Spleen (tissue), 11 donors: ENCODE data around the gene DLX2. TPM values are rescaled to one million over a fixed set of nuclear protein-coding genes. Genes with fewer than 3 reads are reported as not detected.

Experiments
- DNase-seq: peaks from one replicate; pipeline ENCODE4 v3.0.0-alpha.2; 2020
- H3K27ac ChIP-seq, 8 donors: fragments of 200-600 bp; sonication (generic) in 7 of 8; 1 replicate in 4 of 8; 2 replicates in 4 of 8; pipeline versions ENCODE4 v1.5.0 to v1.8.0; 2016 to 2021; ENCODE audit warnings: inconsistent platforms in 4 of 8, mild to moderate bottlenecking in 4 of 8, moderate library complexity in 1 of 8
- H3K27me3 ChIP-seq, 7 donors: fragments of 200-600 bp; sonication (generic) in 6 of 7; replicated peaks in 1 of 7; 1 replicate in 4 of 7; 2 replicates in 3 of 7; pipeline versions ENCODE4 v1.5.0 to v1.8.0; 2016 to 2021; ENCODE audit warnings: inconsistent platforms in 3 of 7, mild to moderate bottlenecking in 1 of 7
- H3K36me3 ChIP-seq, 6 donors: fragments of 200-600 bp; sonication (generic) in 5 of 6; 1 replicate in 4 of 6; 2 replicates in 2 of 6; pipeline versions ENCODE4 v1.5.0 to v1.8.0; 2016 to 2021; ENCODE audit warnings: inconsistent platforms in 2 of 6
- H3K4me1 ChIP-seq, 6 donors: fragments of 200-600 bp; sonication (generic) in 5 of 6; 1 replicate in 3 of 6; 2 replicates in 3 of 6; pipeline versions ENCODE4 v1.5.0 to v1.8.0; 2016 to 2021; ENCODE audit warnings: inconsistent platforms in 3 of 6
- H3K4me3 ChIP-seq, 8 donors: fragments of 200-600 bp; sonication (generic) in 7 of 8; 1 replicate in 4 of 8; 2 replicates in 4 of 8; pipeline versions ENCODE4 v1.5.0 to v1.8.0; 2016 to 2021; ENCODE audit warnings: inconsistent platforms in 4 of 8, mild to moderate bottlenecking in 4 of 8, moderate library complexity in 2 of 8
- H3K9me3 ChIP-seq, 8 donors: fragments of 200-600 bp; sonication (generic) in 7 of 8; 1 replicate in 4 of 8; 2 replicates in 4 of 8; pipeline versions ENCODE4 v1.5.0 to v1.8.0; 2016 to 2021; ENCODE audit warnings: inconsistent platforms in 4 of 8
- POLR2A ChIP-seq, 3 donors: fragments of 450-650 bp; IDR thresholded peaks; one replicate each; pipeline ENCODE4 v1.5.1; 2017; ENCODE audit warnings: antibody characterized with exemption in 3 of 3, mild to moderate bottlenecking in 1 of 3
- POLR2AphosphoS5 ChIP-seq, 3 donors: sonication (generic); formaldehyde crosslinking; IDR thresholded peaks; one replicate each; pipeline ENCODE4 v1.5.1; 2017; ENCODE audit warnings: antibody characterized with exemption in 3 of 3
- WGBS, 5 donors: extraction: QIAGEN DNeasy Blood & Tissue Kit in 3 of 5; methylation state at CpG; one replicate each; pipeline versions ENCODE4 v1.1.5 to v1.1.7; 2013 to 2018; 5-methylcytosine and 5-hydroxymethylcytosine counted together
- intact Hi-C: fragments of 100-400 bp; cut with DNase I; formaldehyde crosslinking; loops from one replicate; pipeline ENCODE4 v1.15.0; 2023; ENCODE audit warnings: low total_unique reads
- polyA plus RNA-seq, 3 donors: library from polyadenylated mRNA; stranded (reverse); fragments of 200-250 nt; gene quantifications; one replicate each; pipeline ENCODE4 v1.2.1, GENCODE V29; 2013
- total RNA-seq, 7 donors: library from RNA; depleted of rRNA in 3 of 7; stranded (reverse); fragments of >200 nt in 3 of 7; fragmentation: NEBNext Ultra II Directional in 4 of 7; extraction: Animal tissue kit (Norgen Biotek cat#: 25700) in 4 of 7; gene quantifications; one replicate each; pipeline versions ENCODE4 v1.1.0 to v1.2.1, GENCODE V29; 2016 to 2021
- TF ChIP-seq, protein P1 (sequence below), 11 experiments: fragments of 200-600 bp in 7 of 11; fragments of 450-650 bp in 4 of 11; sonication (generic) in 4 of 11; IDR thresholded peaks in 8 of 11; conservative IDR thresholded peaks in 3 of 11; 1 replicate in 7 of 11; 2 replicates in 4 of 11; pipeline versions ENCODE4 v1.4.0 to v1.8.0; 2016 to 2021; ENCODE audit warnings: antibody characterized with exemption in 11 of 11, inconsistent platforms in 4 of 11, mild to moderate bottlenecking in 1 of 11
- donor health status: healthy with polysubstance abuse.
- donor health status: DM: no; HTN: no; CAD: no; lungs with moderate emphysema.
- donor health status: DM: no; HTN: no; CAD: no.
- donor health status: Bipolar disorder and iron deficiency.
- donor health status: healthy.
- donor health status: DM: no; HTN: no; CAD: no.
- donor health status: DM: yes; HTN: yes; CAD: no.

DLX2 gene
- total and polyA plus RNA-seq, 10 donors = 0.06 TPM; not detected in 9

DNA sequence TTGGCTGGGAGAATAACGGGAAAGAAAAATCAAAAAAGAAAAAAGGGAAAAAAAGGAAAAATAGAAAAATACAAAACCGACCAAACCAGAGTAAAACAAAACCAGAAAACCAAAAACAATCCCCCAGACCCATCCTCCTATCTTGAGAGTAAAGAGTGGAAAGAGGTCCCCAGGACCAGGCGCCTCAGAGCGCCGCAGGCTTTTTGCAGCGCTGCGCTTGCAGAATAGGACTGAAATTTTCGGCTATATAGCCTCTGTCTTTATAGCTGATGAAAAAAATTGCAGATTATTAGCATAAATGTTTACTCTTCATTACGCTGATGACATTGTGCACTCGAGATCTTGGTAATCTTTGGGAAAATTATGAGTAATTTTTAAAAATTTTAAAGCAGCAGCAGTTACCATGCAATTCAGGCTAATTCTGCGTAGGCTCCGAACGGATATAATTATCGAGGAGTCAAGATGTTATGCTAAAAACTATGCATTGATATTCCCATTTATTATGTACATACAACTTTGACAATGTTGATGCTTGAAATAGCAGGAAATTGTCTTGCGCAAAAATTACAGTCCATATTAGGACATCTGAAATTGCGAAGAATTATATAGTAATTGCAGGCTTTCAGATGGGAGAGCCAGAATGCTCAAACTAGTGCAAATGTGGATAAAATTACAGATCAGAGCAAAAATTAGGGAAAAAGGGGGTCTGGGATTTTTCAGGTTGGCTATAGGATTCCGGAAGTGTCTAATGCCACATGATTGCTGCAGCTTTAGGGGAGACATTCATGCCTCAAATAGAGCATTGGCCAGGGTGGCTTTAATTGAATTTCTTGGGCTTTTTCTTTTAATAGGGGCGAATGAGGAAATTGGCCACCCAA is 9.0 kb downstream of the DLX2 start:
- intact Hi-C loops = no loop called here
- Histone ChIP-seq H3K9me3 (peaks cover 0 to 11% (median 0%) of the 10 kb centered on the region in 8 donors), H3K27me3 (peaks cover 67 to 100% (median 100%) of the 10 kb centered on the region in 7 donors), H3K36me3 (no peaks in the 10 kb centered on the region), H3K27ac (no peak overlapping the region), H3K4me3 (no peak overlapping the region), H3K4me1 (peaks cover 30 to 69% (median 43%) of the 10 kb centered on the region in 6 donors)
- TF ChIP-seq POLR2AphosphoS5 (IDR thresholded peaks at IDR 0.05) (no peak), POLR2A (IDR thresholded peaks at IDR 0.05) (no peak)
- TF ChIP-seq, protein P1, sequence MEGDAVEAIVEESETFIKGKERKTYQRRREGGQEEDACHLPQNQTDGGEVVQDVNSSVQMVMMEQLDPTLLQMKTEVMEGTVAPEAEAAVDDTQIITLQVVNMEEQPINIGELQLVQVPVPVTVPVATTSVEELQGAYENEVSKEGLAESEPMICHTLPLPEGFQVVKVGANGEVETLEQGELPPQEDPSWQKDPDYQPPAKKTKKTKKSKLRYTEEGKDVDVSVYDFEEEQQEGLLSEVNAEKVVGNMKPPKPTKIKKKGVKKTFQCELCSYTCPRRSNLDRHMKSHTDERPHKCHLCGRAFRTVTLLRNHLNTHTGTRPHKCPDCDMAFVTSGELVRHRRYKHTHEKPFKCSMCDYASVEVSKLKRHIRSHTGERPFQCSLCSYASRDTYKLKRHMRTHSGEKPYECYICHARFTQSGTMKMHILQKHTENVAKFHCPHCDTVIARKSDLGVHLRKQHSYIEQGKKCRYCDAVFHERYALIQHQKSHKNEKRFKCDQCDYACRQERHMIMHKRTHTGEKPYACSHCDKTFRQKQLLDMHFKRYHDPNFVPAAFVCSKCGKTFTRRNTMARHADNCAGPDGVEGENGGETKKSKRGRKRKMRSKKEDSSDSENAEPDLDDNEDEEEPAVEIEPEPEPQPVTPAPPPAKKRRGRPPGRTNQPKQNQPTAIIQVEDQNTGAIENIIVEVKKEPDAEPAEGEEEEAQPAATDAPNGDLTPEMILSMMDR (IDR thresholded peaks at IDR 0.05 in 8 of 11, conservative IDR thresholded peaks at IDR 0.05 in 3 of 11) = no peak
- no peak for DNase-seq
- 15 to 19% (median 16%) methylated on average over 18 of the region's 18 CpGs for WGBS, 5 donors

DNA sequence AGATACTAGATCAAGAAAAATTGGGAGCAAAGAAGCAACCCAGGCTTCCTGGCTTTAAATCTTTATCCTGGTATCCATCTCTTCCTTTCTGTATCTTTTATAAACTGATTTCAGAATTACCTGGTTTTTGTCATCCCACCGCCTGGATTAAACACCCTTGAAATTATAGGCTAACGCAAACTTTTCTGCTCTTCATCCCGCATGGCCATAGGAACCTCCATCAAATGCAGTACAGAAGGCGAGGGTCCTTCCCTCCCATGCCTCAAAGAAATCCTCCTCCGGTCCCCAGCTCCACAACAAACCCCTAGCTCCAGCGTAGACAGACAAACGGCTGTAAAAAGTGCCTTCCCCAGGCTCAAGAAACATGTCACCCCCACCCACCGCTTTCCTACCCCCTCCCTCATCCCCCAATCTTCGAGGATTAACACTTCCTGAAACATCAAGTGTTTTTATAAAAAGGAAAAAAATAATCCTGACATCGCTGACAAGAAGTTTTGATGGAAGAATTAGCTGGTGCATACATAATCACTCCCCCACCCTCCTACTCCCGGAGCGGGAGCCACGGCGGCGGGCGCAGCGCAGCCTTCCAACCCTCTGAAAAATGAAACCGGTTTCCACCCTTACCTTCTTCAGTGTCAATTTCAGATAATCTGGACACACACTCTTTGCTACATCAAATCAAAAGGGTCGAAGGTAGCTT is 9.8 kb downstream of the DLX2 start:
- intact Hi-C loops = no loop called here
- Histone ChIP-seq H3K9me3 (peaks cover 0 to 19% (median 0%) of the 10 kb centered on the region in 8 donors), H3K36me3 (no peaks in the 10 kb centered on the region), H3K4me3 (no peak overlapping the region), H3K27ac (no peak overlapping the region), H3K27me3 (peaks cover 67 to 100% (median 100%) of the 10 kb centered on the region in 7 donors), H3K4me1 (peaks cover 30 to 69% (median 41%) of the 10 kb centered on the region in 6 donors)
- DNase-seq = no peak
- WGBS, 5 donors = 8 to 18% (median 10%) methylated on average over 19 of the region's 19 CpGs
- TF ChIP-seq POLR2AphosphoS5 (IDR thresholded peaks at IDR 0.05) (no peak), POLR2A (IDR thresholded peaks at IDR 0.05) (no peak)
- TF ChIP-seq, protein P1 (IDR thresholded peaks at IDR 0.05 in 8 of 11, conservative IDR thresholded peaks at IDR 0.05 in 3 of 11) = no peak

- no peak for DNase-seq
- intact Hi-C loops = no loop called here
- TF ChIP-seq POLR2AphosphoS5 (IDR thresholded peaks at IDR 0.05) (no peak), POLR2A (IDR thresholded peaks at IDR 0.05) (no peak)
- TF ChIP-seq, protein P1 (IDR thresholded peaks at IDR 0.05 in 8 of 11, conservative IDR thresholded peaks at IDR 0.05 in 3 of 11) = no peak
- H3K4me1 ChIP-seq = peaks cover 28 to 69% (median 41%) of the 10 kb centered on the region in 6 donors
- H3K9me3 ChIP-seq = peaks cover 0 to 28% (median 0%) of the 10 kb centered on the region in 8 donors
- H3K4me3 ChIP-seq = no peak overlapping the region
- 12 to 21% (median 20%) methylated on average over 11 of the region's 11 CpGs for WGBS, 5 donors
- H3K27ac ChIP-seq = no peak overlapping the region
- H3K27me3 ChIP-seq = peaks cover 63 to 100% (median 100%) of the 10 kb centered on the region in 7 donors
- no peaks in the 10 kb centered on the region for H3K36me3 ChIP-seq
Measured at GRCh38 chr2:172091761-172092566, 10.7 kb downstream of the DLX2 start.
